ENCODE data around the gene C10orf53. TPM values are rescaled to one million over a fixed set of nuclear protein-coding genes. Genes with fewer than 3 reads are reported as not detected.

Gene C10orf53
- total RNA-seq, 1 donor from 2014 or later, result not detected

DNA sequence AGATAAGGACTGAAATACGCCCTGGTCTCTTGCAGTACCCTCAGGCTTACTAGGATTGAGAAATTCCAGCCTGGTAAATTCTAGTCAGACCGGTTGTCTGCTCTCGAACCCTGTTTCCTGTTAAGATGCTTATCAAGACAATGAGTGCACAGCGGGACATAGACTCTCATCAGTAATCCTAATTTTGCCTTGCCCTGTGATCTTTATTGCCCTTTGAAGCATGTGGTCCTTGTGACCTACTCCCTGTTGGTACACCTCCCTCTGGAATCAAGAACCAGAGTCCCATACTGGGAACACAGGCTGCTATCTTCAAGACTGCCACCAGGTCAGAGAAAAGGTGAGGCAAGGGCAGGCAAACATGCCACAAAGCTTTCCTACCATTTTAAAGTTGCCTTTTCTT lies 7.2 kb downstream of the C10orf53 start:
- H3K4me1 Mint-ChIP-seq (ENCODE audit: unreplicated experiment), result peaks cover 36% of the 10 kb centered on the region
- no peak overlapping the region for H3K27ac Mint-ChIP-seq
- peaks cover 54% of the 10 kb centered on the region for H3K27me3 Mint-ChIP-seq
- no peaks in the 10 kb centered on the region for H3K9me3 Mint-ChIP-seq
- DNase-seq (ENCODE audit: extremely low spot score, unreplicated experiment), result no peak
- no peaks in the 10 kb centered on the region for H3K36me3 Mint-ChIP-seq
- H3K4me3 Mint-ChIP-seq, result no peak overlapping the region
- TF ChIP-seq CTCF (conservative IDR thresholded peaks at IDR 0.05), result no peak

- Mint-ChIP-seq H3K27me3 (peaks cover 63% of the 10 kb centered on the region), H3K27ac (no peak overlapping the region), H3K4me3 (peak overlapping the region; percentile 37), H3K4me1 (ENCODE audit: unreplicated experiment) (peaks cover 36% of the 10 kb centered on the region), H3K9me3 (no peaks in the 10 kb centered on the region), H3K36me3 (no peaks in the 10 kb centered on the region)
- no peak for TF ChIP-seq CTCF (conservative IDR thresholded peaks at IDR 0.05)
- DNase-seq (ENCODE audit: extremely low spot score, unreplicated experiment), result no peak
Measured at GRCh38 chr10:49688261-49688846, 8.9 kb downstream of the C10orf53 start.

- H3K27me3 Mint-ChIP-seq, result peaks cover 67% of the 10 kb centered on the region
- H3K4me1 Mint-ChIP-seq (ENCODE audit: unreplicated experiment), result peaks cover 36% of the 10 kb centered on the region
- H3K4me3 Mint-ChIP-seq, result no peak overlapping the region
- no peak for TF ChIP-seq CTCF (conservative IDR thresholded peaks at IDR 0.05)
- no peak for DNase-seq (ENCODE audit: extremely low spot score, unreplicated experiment)
- no peak overlapping the region for H3K27ac Mint-ChIP-seq
- H3K36me3 Mint-ChIP-seq, result no peaks in the 10 kb centered on the region
- no peaks in the 10 kb centered on the region for H3K9me3 Mint-ChIP-seq
Measured at GRCh38 chr10:49688920-49689319, 9.5 kb downstream of the C10orf53 start.

DNA sequence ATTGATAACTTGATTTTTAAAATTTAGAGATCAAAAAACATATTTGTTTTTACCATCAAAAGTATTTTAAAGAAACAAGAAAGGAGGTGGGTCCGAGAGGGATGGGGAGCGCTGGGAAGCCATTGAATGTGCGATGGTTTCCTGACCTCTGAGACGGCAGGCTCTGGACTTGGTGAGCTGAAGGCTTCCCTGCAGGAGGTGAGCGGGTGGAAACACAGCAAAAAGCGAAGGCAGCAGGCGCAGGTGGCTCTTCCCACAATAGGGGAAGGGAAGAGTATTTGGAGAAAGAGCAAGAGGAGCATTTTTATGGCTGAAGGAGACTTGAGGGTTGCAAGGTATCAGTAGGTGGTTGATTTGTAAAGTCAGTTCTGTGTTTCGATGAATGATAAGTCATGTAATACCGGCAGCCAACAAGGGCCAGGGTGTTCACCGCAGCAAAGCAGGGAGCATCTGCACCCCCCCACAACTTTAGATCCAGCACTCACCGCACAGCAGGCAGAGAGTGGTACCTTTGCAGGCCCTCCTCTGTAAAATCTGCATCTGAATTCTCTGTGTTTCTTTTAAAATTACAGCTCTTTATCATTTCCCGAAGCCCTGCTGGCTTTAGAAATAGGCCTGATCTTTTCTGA lies 10.5 kb downstream of the C10orf53 start:
- H3K9me3 Mint-ChIP-seq, result no peaks in the 10 kb centered on the region
- no peaks in the 10 kb centered on the region for H3K36me3 Mint-ChIP-seq
- H3K4me3 Mint-ChIP-seq, result no peak overlapping the region
- H3K27ac Mint-ChIP-seq, result no peak overlapping the region
- H3K27me3 Mint-ChIP-seq, result peaks cover 67% of the 10 kb centered on the region
- H3K4me1 Mint-ChIP-seq (ENCODE audit: unreplicated experiment), result peaks cover 36% of the 10 kb centered on the region
- TF ChIP-seq CTCF (conservative IDR thresholded peaks at IDR 0.05), result no peak
- DNase-seq (ENCODE audit: extremely low spot score, unreplicated experiment), result no peak

DNA sequence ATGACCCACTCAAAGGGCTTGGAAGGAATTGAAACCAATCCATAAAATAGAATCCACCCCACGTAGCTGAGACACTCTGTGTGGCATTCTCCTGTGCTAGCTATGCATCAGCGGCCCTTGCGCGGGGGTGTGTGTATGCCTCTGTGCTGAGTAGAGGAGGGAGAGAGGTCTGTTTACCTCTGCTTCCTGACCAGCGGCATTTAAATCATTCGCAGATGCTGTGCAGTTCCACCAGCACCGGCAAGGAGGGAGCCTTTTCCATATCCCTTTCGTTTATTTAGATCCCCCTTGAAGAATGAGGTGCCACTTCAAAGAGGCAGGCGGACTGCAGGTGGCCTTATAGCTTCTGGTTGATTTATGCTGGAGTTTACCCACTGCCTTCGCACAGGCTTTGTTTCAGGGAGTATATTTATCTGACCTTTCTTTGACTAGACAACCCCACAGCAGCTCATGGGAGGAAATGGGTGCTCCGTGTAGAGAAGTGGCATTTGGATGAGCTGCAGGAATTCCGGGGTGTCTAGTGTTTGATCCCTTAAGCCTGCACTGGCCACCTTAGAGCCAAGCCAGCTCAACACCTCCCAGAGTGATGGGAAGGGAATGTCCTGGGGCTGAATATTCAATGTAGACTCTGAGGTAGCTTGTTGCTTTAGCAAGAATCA lies 11.4 kb downstream of the C10orf53 start:
- peaks cover 70% of the 10 kb centered on the region for H3K27me3 Mint-ChIP-seq
- no peak for DNase-seq (ENCODE audit: extremely low spot score, unreplicated experiment)
- H3K4me1 Mint-ChIP-seq (ENCODE audit: unreplicated experiment), result peaks cover 36% of the 10 kb centered on the region
- H3K4me3 Mint-ChIP-seq, result no peak overlapping the region
- H3K36me3 Mint-ChIP-seq, result no peaks in the 10 kb centered on the region
- H3K27ac Mint-ChIP-seq, result no peak overlapping the region
- TF ChIP-seq CTCF (conservative IDR thresholded peaks at IDR 0.05), result no peak
- no peaks in the 10 kb centered on the region for H3K9me3 Mint-ChIP-seq
